ENCODE data around the gene MSGN1. TPM values are rescaled to one million over a fixed set of nuclear protein-coding genes. Genes with fewer than 3 reads are reported as not detected.

MSGN1 gene
- total RNA-seq, 1 donor from 2014 or later, result not detected

GRCh38 chr2:17851731-17852585, 35.7 kb downstream of the MSGN1 start:
- intact Hi-C loops (cut with DNase I), result loop anchor here (1.0 to 5.0 kb wide), 3 partner anchors 297 to 525 kb away; no protein-coding TSS in a partner anchor
- Histone ChIP-seq H3K27ac (no peak overlapping the region), H3K4me3 (no peak overlapping the region), H3K36me3 (no peaks in the 10 kb centered on the region), H3K27me3 (no peaks in the 10 kb centered on the region), H3K4me1 (no peaks in the 10 kb centered on the region), H3K9me3 (no peaks in the 10 kb centered on the region)
- TF ChIP-seq, protein P1, sequence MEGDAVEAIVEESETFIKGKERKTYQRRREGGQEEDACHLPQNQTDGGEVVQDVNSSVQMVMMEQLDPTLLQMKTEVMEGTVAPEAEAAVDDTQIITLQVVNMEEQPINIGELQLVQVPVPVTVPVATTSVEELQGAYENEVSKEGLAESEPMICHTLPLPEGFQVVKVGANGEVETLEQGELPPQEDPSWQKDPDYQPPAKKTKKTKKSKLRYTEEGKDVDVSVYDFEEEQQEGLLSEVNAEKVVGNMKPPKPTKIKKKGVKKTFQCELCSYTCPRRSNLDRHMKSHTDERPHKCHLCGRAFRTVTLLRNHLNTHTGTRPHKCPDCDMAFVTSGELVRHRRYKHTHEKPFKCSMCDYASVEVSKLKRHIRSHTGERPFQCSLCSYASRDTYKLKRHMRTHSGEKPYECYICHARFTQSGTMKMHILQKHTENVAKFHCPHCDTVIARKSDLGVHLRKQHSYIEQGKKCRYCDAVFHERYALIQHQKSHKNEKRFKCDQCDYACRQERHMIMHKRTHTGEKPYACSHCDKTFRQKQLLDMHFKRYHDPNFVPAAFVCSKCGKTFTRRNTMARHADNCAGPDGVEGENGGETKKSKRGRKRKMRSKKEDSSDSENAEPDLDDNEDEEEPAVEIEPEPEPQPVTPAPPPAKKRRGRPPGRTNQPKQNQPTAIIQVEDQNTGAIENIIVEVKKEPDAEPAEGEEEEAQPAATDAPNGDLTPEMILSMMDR (IDR thresholded peaks at IDR 0.05), result peak; percentile 74 to 94 (median 89)
- DNase-seq (ENCODE audit: low spot score in 2 of 2), result peak in 1 of 2 donors; percentile 72

DNA sequence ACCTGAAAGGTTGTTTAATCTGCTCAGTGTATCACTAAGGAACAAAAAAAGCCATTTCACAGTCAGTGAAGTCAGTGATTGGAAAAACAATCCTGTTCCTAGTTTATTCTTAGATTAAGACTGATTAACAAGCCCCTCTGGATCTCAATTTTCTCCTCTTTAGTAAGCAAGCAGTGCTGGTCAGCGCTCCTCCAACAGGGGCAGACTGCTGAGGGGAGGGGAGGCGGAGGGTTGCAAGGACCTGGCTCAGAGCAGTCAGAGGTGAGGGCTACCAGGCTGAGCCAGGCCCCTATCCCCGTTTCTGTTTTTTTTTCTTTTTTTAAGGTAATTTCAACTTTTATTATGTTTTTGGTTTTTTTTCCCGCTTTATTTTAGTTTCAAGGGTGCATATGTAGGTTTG, 37.5 kb downstream of the MSGN1 start:
- Histone ChIP-seq H3K27ac (no peak overlapping the region), H3K36me3 (no peaks in the 10 kb centered on the region), H3K4me1 (no peaks in the 10 kb centered on the region), H3K27me3 (no peaks in the 10 kb centered on the region), H3K4me3 (no peak overlapping the region), H3K9me3 (no peaks in the 10 kb centered on the region)
- intact Hi-C loops (cut with DNase I), result loop anchor here (5.0 kb wide), 1 partner anchor 524 kb away; no protein-coding TSS in a partner anchor
- TF ChIP-seq, protein P1 (IDR thresholded peaks at IDR 0.05), result no peak
- no peak for DNase-seq (ENCODE audit: low spot score in 2 of 2)

- no peaks in the 10 kb centered on the region for H3K27me3 ChIP-seq
- no peaks in the 10 kb centered on the region for H3K36me3 ChIP-seq
- H3K9me3 ChIP-seq, result no peaks in the 10 kb centered on the region
- H3K4me1 ChIP-seq, result no peaks in the 10 kb centered on the region
- H3K27ac ChIP-seq, result no peak overlapping the region
- intact Hi-C loops (cut with DNase I), result no loop called here
- no peak for DNase-seq (ENCODE audit: low spot score in 2 of 2)
- no peak overlapping the region for H3K4me3 ChIP-seq
- TF ChIP-seq, protein P1 (IDR thresholded peaks at IDR 0.05), result no peak
Observed at GRCh38 chr2:17857021-17857420, 40.8 kb downstream of the MSGN1 start.

GRCh38 chr2:17858064-17858463, 41.8 kb downstream of the MSGN1 start:
- H3K27me3 ChIP-seq, result no peaks in the 10 kb centered on the region
- H3K27ac ChIP-seq, result no peak overlapping the region
- no peak for DNase-seq (ENCODE audit: low spot score in 2 of 2)
- no peaks in the 10 kb centered on the region for H3K9me3 ChIP-seq
- H3K4me1 ChIP-seq, result no peaks in the 10 kb centered on the region
- intact Hi-C loops (cut with DNase I), result no loop called here
- H3K4me3 ChIP-seq, result no peak overlapping the region
- TF ChIP-seq, protein P1 (IDR thresholded peaks at IDR 0.05), result no peak
- H3K36me3 ChIP-seq, result no peaks in the 10 kb centered on the region

DNA sequence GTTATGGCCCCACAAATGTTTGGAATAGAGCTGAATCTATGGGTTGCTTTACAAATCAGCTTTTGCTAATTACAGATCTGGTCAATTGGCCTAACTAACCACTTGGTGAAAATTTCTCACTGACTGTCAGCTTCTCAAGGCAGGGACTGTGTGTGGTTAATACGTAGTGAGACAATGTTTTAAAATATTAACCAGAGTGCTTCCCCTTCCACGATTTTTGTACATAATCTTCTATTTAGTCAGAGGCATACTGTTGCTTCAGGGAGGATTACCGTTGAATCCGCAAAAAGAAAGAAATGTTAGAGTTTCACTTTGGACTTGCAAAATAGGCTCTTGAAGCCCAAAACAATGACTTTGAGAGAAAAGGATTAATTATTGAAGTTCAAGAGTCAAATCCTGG, 47.3 kb downstream of the MSGN1 start:
- Histone ChIP-seq H3K9me3 (no peaks in the 10 kb centered on the region), H3K36me3 (no peaks in the 10 kb centered on the region), H3K27me3 (no peaks in the 10 kb centered on the region), H3K4me1 (no peaks in the 10 kb centered on the region), H3K27ac (no peak overlapping the region), H3K4me3 (no peak overlapping the region)
- TF ChIP-seq, protein P1 (IDR thresholded peaks at IDR 0.05), result no peak
- intact Hi-C loops (cut with DNase I), result no loop called here
- DNase-seq (ENCODE audit: low spot score in 2 of 2), result no peak

All from ascending aorta (tissue), 2 donors.